Raji (cell line): ENCODE results near the gene TMEM202.

ENCODE experiments used
- POLR2A ChIP-seq: IDR thresholded peaks from 2 replicates; pipeline ENCODE4 v1.6.1; 2011; ENCODE audit warnings: low read depth, low read length, control low read depth; ENCODE audit not compliant: insufficient read depth

The TMEM202 gene

GRCh38 chr15:72380743-72381142, 17.4 kb upstream of the TMEM202 start:
- TF ChIP-seq POLR2A = no peak

GRCh38 chr15:72382146-72382545, 16.0 kb upstream of the TMEM202 start:
- TF ChIP-seq POLR2A = no peak

- TF ChIP-seq POLR2A = no peak
Measured at GRCh38 chr15:72387741-72388140, 10.4 kb upstream of the TMEM202 start.

GRCh38 chr15:72389231-72389630, 8.9 kb upstream of the TMEM202 start:
- no peak for TF ChIP-seq POLR2A

GRCh38 chr15:72398648-72399047, 543 bp downstream of the TMEM202 start:
- TF ChIP-seq POLR2A = no peak

GRCh38 chr15:72402726-72403125, 4.6 kb downstream of the TMEM202 start:
- TF ChIP-seq POLR2A = no peak

- no peak for TF ChIP-seq POLR2A
Measured at GRCh38 chr15:72404356-72404755, 6.3 kb downstream of the TMEM202 start.

- no peak for TF ChIP-seq POLR2A
Measured at GRCh38 chr15:72404841-72405240, 6.7 kb downstream of the TMEM202 start.

GRCh38 chr15:72406936-72407335, 8.8 kb downstream of the TMEM202 start:
- TF ChIP-seq POLR2A = no peak

GRCh38 chr15:72411111-72411510, 13.0 kb downstream of the TMEM202 start:
- no peak for TF ChIP-seq POLR2A

- no peak for TF ChIP-seq POLR2A
Measured at GRCh38 chr15:72411544-72411943, 13.4 kb downstream of the TMEM202 start.

GRCh38 chr15:72415304-72415703, 17.2 kb downstream of the TMEM202 start:
- no peak for TF ChIP-seq POLR2A

- no peak for TF ChIP-seq POLR2A
Measured at GRCh38 chr15:72420576-72420975, 22.5 kb downstream of the TMEM202 start.

GRCh38 chr15:72421484-72421883, 23.4 kb downstream of the TMEM202 start:
- no peak for TF ChIP-seq POLR2A

- no peak for TF ChIP-seq POLR2A
Measured at GRCh38 chr15:72423256-72423655, 25.2 kb downstream of the TMEM202 start.

- no peak for TF ChIP-seq POLR2A
Measured at GRCh38 chr15:72426753-72427152, 28.6 kb downstream of the TMEM202 start.

- no peak for TF ChIP-seq POLR2A
Measured at GRCh38 chr15:72437650-72438316, 39.7 kb downstream of the TMEM202 start.
